Fibroblast of the aortic adventitia (primary cell): ENCODE measurements around the gene SERHL2. TPM values are rescaled to one million over a fixed set of nuclear protein-coding genes. Genes with fewer than 3 reads are reported as not detected.

Source experiments
- small RNA-seq: library from RNA; depleted of rRNA; stranded (forward); fragments of <200 nt; gene quantifications from one replicate; pipeline ENCODE3, GENCODE V24; 2012
- total RNA-seq: library from RNA; depleted of rRNA; stranded (reverse); fragments of >200 nt; gene quantifications from 2 replicates; pipeline ENCODE4 v1.2.3, GENCODE V29; 2012; ENCODE audit warnings: low replicate concordance

SERHL2 gene
- total RNA-seq, 1 donor = 2.2 TPM

Small RNA genes lying within 50 kb of the gene (small RNA-seq; reads per million reads assigned to genes)
- gene RN7SKP80 (not detected), gene RNU6-513P (not detected)

Other genes starting within 250 kb of the SERHL2 start
- gene NFAM1, start 121.6 kb upstream of the SERHL2 start, total RNA-seq = not detected in 2 replicates
- gene RRP7A, start 34.2 kb upstream of the SERHL2 start, total RNA-seq = 12.0 and 18.6 TPM in 2 replicates
- gene POLDIP3, start 60.9 kb downstream of the SERHL2 start, total RNA-seq = 28.6 and 34.1 TPM in 2 replicates
- 1.5 and 3.5 TPM in 2 replicates for gene ATP5MGL, start 86.6 kb downstream of the SERHL2 start, total RNA-seq
- 44.4 and 113 TPM in 2 replicates for gene CYB5R3, start 95.4 kb downstream of the SERHL2 start, total RNA-seq
- gene A4GALT, start 166.9 kb downstream of the SERHL2 start, total RNA-seq = 18.2 and 22.2 TPM in 2 replicates